ENCODE results near the gene MYOT.

GRCh38 chr5:137826067-137826466 lies 41.6 kb upstream of the MYOT start:
- TF ChIP-seq POLR2A (IDR thresholded peaks at IDR 0.05; ENCODE audit: low read depth, low read length) (no peak), CTCF (IDR thresholded peaks at IDR 0.05; ENCODE audit: extremely low read depth in 1 of 2, insufficient read depth in 1 of 2, low read depth in 1 of 2, low read length in 2 of 2) (no peak), MAX (IDR thresholded peaks at IDR 0.05; ENCODE audit: insufficient read depth, insufficient read length) (no peak), GATA2 (IDR thresholded peaks at IDR 0.05; ENCODE audit: insufficient read depth, insufficient read length, low read depth, low read length) (no peak), EZH2 (IDR thresholded peaks at IDR 0.05; ENCODE audit: borderline replicate concordance, low read depth, low read length, severe bottlenecking) (no peak), MYC (IDR thresholded peaks at IDR 0.05; ENCODE audit: low read depth, low read length) (no peak), POLR2AphosphoS5 (IDR thresholded peaks at IDR 0.05; ENCODE audit: insufficient read depth, low read depth, low read length) (no peak)

Data from endothelial cell of umbilical vein (primary cell).